IgD-negative memory B cell (primary cell): ENCODE results near the gene PRR5L. TPM values are rescaled to one million over a fixed set of nuclear protein-coding genes. Genes with fewer than 3 reads are reported as not detected.
"Not testable (repeated sequence)": the region's sequence is repeated elsewhere in the genome, so short reads cannot be mapped to it uniquely, and the experiment has no call there.

ENCODE experiments used
- H3K27ac Mint-ChIP-seq, 3 donors: one replicate each; pipeline ENCODE4 v1.8.0; 2020 to 2022; ENCODE audit warnings: mild to moderate bottlenecking in 3 of 3, mixed read lengths in 3 of 3, moderate library complexity in 1 of 3
- H3K27me3 Mint-ChIP-seq: one replicate; pipeline ENCODE4 v1.8.0; 2021; ENCODE audit warnings: mixed read lengths
- H3K36me3 Mint-ChIP-seq: one replicate; pipeline ENCODE4 v1.8.0; 2020; ENCODE audit warnings: mild to moderate bottlenecking, mixed read lengths
- H3K4me1 Mint-ChIP-seq, 3 donors: one replicate each; pipeline ENCODE4 v1.8.0; 2020 to 2022; ENCODE audit warnings: mixed read lengths in 3 of 3, mild to moderate bottlenecking in 1 of 3
- H3K4me3 Mint-ChIP-seq, 4 donors: one replicate each; pipeline ENCODE4 v1.8.0; 2020 to 2022; ENCODE audit warnings: mild to moderate bottlenecking in 4 of 4, mixed read lengths in 4 of 4, moderate library complexity in 3 of 4
- H3K9me3 Mint-ChIP-seq, 3 donors: one replicate each; pipeline ENCODE4 v1.8.0; 2020 to 2021; ENCODE audit warnings: mixed read lengths in 3 of 3, mild to moderate bottlenecking in 1 of 3
- polyA plus RNA-seq: library from polyadenylated mRNA; unstranded; fragments of 300-500 nt; fragmentation: Illumina TruSeq; gene quantifications from one replicate; pipeline ENCODE4 v1.2.3, GENCODE V29; 2021

PRR5L gene
- polyA plus RNA-seq, 1 donor from 2014 or later = 1.2 TPM

- no peaks in the 10 kb centered on the region for H3K27me3 Mint-ChIP-seq
- H3K9me3 Mint-ChIP-seq = no peaks in the 10 kb centered on the region
- H3K27ac Mint-ChIP-seq = no peak overlapping the region
- H3K4me1 Mint-ChIP-seq = peaks cover 0 to 2% (median 0%) of the 10 kb centered on the region in 3 donors
- H3K4me3 Mint-ChIP-seq = no peak overlapping the region
- peaks cover 6% of the 10 kb centered on the region for H3K36me3 Mint-ChIP-seq
Measured at GRCh38 chr11:36478700-36479329, 182.7 kb downstream of the PRR5L start.

DNA sequence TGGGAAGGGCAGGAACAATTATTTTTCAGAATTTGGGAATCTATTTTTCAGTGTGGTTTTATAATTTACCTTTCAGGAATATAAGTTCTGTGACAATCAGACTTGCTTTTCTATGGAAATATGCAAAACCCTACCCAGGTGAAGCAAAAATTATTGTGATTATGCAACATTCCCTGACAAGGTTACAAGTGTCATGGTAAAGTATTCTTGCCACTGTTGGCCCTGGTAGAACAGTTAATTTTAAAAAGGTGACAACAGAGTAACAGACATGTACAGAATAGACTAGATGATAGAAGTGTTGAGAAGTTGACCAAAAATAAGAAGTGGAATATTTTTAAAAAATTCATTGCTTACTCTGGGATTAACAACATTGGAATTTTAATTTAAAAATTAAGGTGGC lies 184.7 kb downstream of the PRR5L start:
- H3K4me3 Mint-ChIP-seq = no peak overlapping the region
- peaks cover 3% of the 10 kb centered on the region for H3K36me3 Mint-ChIP-seq
- peaks cover 0 to under 1% (median 0%) of the 10 kb centered on the region in 3 donors for H3K4me1 Mint-ChIP-seq
- no peaks in the 10 kb centered on the region for H3K27me3 Mint-ChIP-seq
- H3K27ac Mint-ChIP-seq = no peak overlapping the region
- no peaks in the 10 kb centered on the region for H3K9me3 Mint-ChIP-seq

GRCh38 chr11:36483042-36483441 lies 187.0 kb downstream of the PRR5L start:
- not testable (repeated sequence) for H3K27ac Mint-ChIP-seq, H3K27me3 Mint-ChIP-seq, H3K4me3 Mint-ChIP-seq, H3K9me3 Mint-ChIP-seq, H3K36me3 Mint-ChIP-seq
- H3K4me1 Mint-ChIP-seq = peaks cover 10 to 12% (median 11%) of the 10 kb centered on the region in 3 donors

DNA sequence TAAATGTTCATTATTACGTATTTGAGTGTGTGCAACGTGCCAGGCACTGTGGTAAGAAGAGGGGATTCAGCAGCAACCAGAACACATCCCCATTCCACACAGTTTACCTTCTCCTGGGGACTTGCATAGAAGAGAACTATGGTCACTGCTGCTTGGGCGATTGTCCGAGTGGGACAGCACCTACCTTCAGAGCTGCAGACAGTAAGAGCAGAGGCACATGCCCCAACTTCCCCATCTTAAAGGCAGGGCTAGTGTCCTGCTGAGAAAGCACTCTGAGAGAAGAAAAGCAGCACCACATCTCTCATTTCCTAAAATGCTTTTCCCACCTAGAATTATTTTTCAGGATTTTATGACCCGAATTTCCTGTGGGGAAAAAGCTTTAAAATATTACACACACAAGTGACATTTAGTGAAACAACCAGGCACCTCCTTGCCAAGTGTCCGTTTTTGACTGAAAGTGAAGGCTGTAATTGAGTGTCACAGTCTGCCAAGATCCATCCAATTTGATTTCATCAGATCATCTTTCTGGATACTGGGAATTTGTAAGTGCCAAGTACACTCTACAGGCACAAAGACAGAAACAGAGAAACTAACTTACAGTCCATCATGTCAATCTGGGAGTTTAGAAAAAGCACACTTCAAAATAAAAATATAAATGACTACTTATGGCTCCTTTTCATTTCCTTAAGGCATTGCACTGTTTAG lies 189.4 kb downstream of the PRR5L start:
- H3K27ac Mint-ChIP-seq = no peak overlapping the region
- H3K9me3 Mint-ChIP-seq = no peaks in the 10 kb centered on the region
- H3K4me3 Mint-ChIP-seq = no peak overlapping the region
- H3K36me3 Mint-ChIP-seq = peaks cover 3% of the 10 kb centered on the region
- peaks cover 10 to 15% (median 11%) of the 10 kb centered on the region in 3 donors for H3K4me1 Mint-ChIP-seq
- H3K27me3 Mint-ChIP-seq = no peaks in the 10 kb centered on the region

DNA sequence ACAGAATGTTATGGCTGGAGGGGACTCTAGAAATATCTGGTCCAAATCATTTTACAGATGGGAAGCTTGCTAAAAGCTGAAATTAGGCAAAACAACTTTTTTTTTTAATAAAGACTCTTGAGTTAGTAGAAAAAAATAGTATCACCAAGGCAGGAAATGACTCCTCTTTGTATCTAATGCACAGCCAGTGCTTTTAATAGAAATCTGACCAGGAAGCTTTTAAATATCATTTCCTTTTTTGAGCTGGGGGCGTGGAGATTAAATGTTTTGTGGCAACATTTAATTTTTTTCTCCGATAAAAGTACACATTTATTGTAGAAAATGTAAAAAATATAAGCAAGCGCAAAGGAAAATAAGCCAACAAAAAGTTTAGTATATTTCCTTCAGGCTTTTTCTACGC lies 191.5 kb downstream of the PRR5L start:
- no peaks in the 10 kb centered on the region for H3K9me3 Mint-ChIP-seq
- H3K4me3 Mint-ChIP-seq = peak overlapping the region in 2 of 4 donors; percentile 27 to 69
- H3K4me1 Mint-ChIP-seq = peaks cover 10 to 15% (median 13%) of the 10 kb centered on the region in 3 donors
- no peaks in the 10 kb centered on the region for H3K27me3 Mint-ChIP-seq
- peak overlapping the region in 2 of 3 donors; percentile 16 to 39 for H3K27ac Mint-ChIP-seq
- H3K36me3 Mint-ChIP-seq = peaks cover 11% of the 10 kb centered on the region

DNA sequence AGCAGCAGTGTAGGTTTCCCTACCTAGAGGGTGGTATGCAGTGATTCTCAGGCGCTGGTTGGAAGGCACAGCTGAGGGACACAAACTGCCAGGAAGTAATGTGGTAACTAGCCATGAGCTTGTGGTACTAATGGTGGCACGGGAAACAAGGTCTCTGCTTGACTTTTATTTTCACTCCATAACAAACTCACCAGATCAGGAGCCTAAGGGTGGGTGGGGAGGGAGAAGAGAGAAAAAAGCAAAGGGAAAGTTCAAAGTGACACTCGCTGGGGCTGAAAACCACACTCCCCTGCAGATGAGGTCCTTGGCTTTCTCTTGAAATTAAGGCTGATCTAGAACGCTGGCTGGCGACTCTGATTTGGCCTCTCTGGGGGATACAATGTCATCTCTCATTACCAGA lies 192.0 kb downstream of the PRR5L start:
- H3K4me3 Mint-ChIP-seq = peak overlapping the region in 1 of 4 donors; percentile 69
- peaks cover 12% of the 10 kb centered on the region for H3K36me3 Mint-ChIP-seq
- no peaks in the 10 kb centered on the region for H3K9me3 Mint-ChIP-seq
- no peaks in the 10 kb centered on the region for H3K27me3 Mint-ChIP-seq
- peaks cover 10 to 16% (median 15%) of the 10 kb centered on the region in 3 donors for H3K4me1 Mint-ChIP-seq
- peak overlapping the region in 1 of 3 donors; percentile 28 for H3K27ac Mint-ChIP-seq

DNA sequence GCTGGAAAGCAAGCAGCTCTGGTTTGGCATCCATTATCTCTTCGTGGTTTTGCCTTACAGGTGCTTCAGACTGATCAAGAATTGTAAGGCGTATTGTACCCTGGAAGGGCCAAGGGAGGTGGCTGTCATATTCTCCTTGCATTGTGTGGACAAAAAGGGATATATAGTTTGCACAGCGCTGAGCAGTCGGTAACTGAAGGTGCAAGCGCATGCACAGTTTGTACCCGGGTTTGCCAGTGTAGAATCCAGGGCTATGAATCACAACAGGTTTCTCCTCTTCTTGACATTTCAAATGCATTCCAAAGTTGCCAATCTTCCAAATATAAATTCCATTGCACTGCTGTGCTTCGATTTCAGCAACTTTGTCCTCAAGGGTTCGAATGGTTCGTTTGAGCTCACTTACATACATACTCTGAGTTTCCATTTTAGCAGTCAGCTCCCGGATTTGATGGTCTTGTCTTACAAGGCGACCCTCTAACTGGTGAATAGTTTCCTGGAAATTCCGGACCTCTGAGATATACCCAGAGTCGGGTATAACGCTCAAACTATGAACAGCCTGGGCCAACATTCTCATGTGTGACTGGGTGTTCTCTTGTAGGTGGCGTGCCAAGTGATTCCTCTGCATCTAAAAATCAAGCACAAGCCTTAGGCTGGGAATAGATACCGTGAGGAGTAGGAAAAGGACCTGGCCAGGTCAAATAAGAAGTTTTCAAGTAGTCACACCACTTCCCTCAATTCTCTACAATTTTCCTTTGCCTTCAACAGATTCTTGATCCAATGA lies 194.1 kb downstream of the PRR5L start:
- peaks cover 10 to 16% (median 15%) of the 10 kb centered on the region in 3 donors for H3K4me1 Mint-ChIP-seq
- H3K36me3 Mint-ChIP-seq = peaks cover 14% of the 10 kb centered on the region
- no peaks in the 10 kb centered on the region for H3K9me3 Mint-ChIP-seq
- no peaks in the 10 kb centered on the region for H3K27me3 Mint-ChIP-seq
- H3K4me3 Mint-ChIP-seq = no peak overlapping the region
- peak overlapping the region in 1 of 3 donors; percentile 7 for H3K27ac Mint-ChIP-seq

GRCh38 chr11:36492724-36493304 lies 196.7 kb downstream of the PRR5L start:
- peaks cover 14% of the 10 kb centered on the region for H3K36me3 Mint-ChIP-seq

GRCh38 chr11:36493332-36493731 lies 197.2 kb downstream of the PRR5L start:
- Mint-ChIP-seq H3K4me1 (peaks cover 0 to 5% (median 0%) of the 10 kb centered on the region in 3 donors), H3K36me3 (peaks cover 14% of the 10 kb centered on the region), H3K27me3 (no peaks in the 10 kb centered on the region), H3K27ac (peak overlapping the region in 2 of 3 donors; percentile 21 to 24), H3K9me3 (no peaks in the 10 kb centered on the region), H3K4me3 (no peak overlapping the region)

More at GRCh38 chr11:36492724-36493304, 196.7 kb downstream of the PRR5L start:
- Mint-ChIP-seq H3K27ac (peak overlapping the region in 2 of 3 donors; percentile 21 to 24), H3K4me1 (peaks cover 3 to 8% (median 5%) of the 10 kb centered on the region in 3 donors), H3K4me3 (no peak overlapping the region), H3K9me3 (no peaks in the 10 kb centered on the region), H3K27me3 (no peaks in the 10 kb centered on the region)

DNA sequence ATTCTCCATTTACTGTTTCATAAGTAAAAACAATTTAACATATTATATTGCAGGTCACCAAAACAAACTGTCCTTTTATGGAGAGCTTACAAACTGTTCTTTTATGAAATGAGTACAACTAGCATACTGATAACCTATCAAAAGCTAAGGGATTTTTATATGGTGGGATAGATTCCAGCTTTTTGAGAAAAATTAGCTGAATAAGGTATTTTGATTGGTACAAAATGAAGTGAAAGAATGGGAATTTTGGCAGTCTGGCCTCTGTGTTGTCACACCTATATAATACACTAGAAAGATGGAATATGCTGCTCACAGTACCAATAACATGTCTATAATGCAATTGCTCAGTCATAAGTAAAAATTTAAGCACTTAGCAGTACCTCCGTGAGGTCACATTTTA lies 202.6 kb downstream of the PRR5L start:
- no peaks in the 10 kb centered on the region for H3K27me3 Mint-ChIP-seq
- peaks cover 3% of the 10 kb centered on the region for H3K36me3 Mint-ChIP-seq
- no peak overlapping the region for H3K4me3 Mint-ChIP-seq
- no peaks in the 10 kb centered on the region for H3K9me3 Mint-ChIP-seq
- no peak overlapping the region for H3K27ac Mint-ChIP-seq
- peaks cover 4 to 12% (median 6%) of the 10 kb centered on the region in 3 donors for H3K4me1 Mint-ChIP-seq

DNA sequence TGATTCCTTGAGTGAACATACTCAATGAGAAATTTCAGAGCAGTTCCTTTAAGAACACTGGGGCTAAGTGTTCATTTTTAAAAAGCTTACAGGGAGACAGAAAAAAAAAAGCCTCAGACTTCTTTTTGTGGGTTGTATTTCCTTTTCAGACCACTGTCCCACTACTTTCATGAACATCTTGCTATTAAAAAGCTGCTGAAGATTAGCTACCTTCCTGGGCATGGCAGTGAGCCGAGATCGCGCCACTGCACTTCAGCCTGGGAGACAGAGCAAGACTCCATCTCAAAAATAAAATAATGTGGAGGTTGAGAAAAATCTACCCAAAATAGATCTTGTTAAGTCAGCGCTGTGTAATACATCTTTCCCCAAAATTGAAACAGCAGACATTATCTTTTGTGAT lies 203.2 kb downstream of the PRR5L start:
- no peaks in the 10 kb centered on the region for H3K36me3 Mint-ChIP-seq
- no peak overlapping the region for H3K4me3 Mint-ChIP-seq
- no peaks in the 10 kb centered on the region for H3K27me3 Mint-ChIP-seq
- H3K27ac Mint-ChIP-seq = no peak overlapping the region
- no peaks in the 10 kb centered on the region for H3K9me3 Mint-ChIP-seq
- peaks cover 4 to 14% (median 6%) of the 10 kb centered on the region in 3 donors for H3K4me1 Mint-ChIP-seq

- Mint-ChIP-seq H3K4me1 (peaks cover 4 to 18% (median 6%) of the 10 kb centered on the region in 3 donors), H3K9me3 (no peaks in the 10 kb centered on the region), H3K27ac (no peak overlapping the region), H3K27me3 (no peaks in the 10 kb centered on the region), H3K36me3 (no peaks in the 10 kb centered on the region), H3K4me3 (no peak overlapping the region)
Measured at GRCh38 chr11:36500315-36500721, 204.2 kb downstream of the PRR5L start.

DNA sequence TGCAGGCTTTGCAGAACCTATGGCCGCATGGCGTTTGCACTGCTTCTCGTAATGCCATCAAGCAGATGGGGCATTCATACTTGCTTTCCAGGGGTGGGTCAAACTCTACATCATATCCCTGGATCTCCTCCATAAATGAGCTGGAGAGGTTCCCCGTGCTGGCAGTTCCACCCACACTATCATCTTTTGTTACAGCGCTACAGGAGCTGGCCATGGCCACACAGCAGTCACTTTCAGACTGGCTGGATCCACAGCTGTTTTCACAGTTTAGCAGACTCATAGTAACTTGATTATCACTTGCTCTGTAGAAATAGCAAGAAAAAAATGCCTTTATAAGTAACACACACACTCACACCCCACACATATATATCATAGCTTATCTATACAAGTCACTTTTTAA lies 205.1 kb downstream of the PRR5L start:
- no peaks in the 10 kb centered on the region for H3K27me3 Mint-ChIP-seq
- no peaks in the 10 kb centered on the region for H3K9me3 Mint-ChIP-seq
- peak overlapping the region in 2 of 3 donors; percentile 11 to 62 for H3K27ac Mint-ChIP-seq
- H3K4me1 Mint-ChIP-seq = peaks cover 8 to 27% (median 9%) of the 10 kb centered on the region in 3 donors
- H3K36me3 Mint-ChIP-seq = no peaks in the 10 kb centered on the region
- H3K4me3 Mint-ChIP-seq = no peak overlapping the region

GRCh38 chr11:36507824-36508489 lies 211.9 kb downstream of the PRR5L start:
- Mint-ChIP-seq H3K4me3 (peak overlapping the region in 3 of 4 donors; percentile 98 to 99 (median 99)), H3K27me3 (no peaks in the 10 kb centered on the region), H3K36me3 (no peaks in the 10 kb centered on the region), H3K4me1 (peaks cover 22 to 35% (median 25%) of the 10 kb centered on the region in 3 donors), H3K27ac (peak overlapping the region in 2 of 3 donors; percentile 56 to 93), H3K9me3 (no peaks in the 10 kb centered on the region)
